ENCODE data around the gene GIT2.

The GIT2 gene

DNA sequence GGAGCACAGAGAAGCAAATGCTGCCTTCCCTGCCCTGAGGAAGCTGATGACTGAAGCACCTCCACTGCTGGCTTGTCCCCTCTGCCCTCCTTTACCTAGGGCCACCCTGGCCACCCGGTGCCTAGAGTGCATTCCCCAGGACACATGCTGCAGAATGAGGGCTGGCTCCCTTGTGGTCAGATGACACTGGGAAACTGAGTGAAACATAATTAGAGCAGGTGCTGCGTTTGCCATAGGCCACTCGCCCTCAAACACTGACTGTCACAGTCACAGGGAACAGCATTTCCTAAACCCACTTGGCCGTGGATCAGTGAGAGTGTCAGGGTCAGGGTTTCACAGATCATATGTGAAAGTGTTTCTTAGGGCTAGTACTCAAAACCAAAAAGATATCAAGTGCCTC lies 80.1 kb downstream of the GIT2 start:
- peak overlapping the region; percentile 49 for H3K27ac ChIP-seq
- TF ChIP-seq, protein P1, sequence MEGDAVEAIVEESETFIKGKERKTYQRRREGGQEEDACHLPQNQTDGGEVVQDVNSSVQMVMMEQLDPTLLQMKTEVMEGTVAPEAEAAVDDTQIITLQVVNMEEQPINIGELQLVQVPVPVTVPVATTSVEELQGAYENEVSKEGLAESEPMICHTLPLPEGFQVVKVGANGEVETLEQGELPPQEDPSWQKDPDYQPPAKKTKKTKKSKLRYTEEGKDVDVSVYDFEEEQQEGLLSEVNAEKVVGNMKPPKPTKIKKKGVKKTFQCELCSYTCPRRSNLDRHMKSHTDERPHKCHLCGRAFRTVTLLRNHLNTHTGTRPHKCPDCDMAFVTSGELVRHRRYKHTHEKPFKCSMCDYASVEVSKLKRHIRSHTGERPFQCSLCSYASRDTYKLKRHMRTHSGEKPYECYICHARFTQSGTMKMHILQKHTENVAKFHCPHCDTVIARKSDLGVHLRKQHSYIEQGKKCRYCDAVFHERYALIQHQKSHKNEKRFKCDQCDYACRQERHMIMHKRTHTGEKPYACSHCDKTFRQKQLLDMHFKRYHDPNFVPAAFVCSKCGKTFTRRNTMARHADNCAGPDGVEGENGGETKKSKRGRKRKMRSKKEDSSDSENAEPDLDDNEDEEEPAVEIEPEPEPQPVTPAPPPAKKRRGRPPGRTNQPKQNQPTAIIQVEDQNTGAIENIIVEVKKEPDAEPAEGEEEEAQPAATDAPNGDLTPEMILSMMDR (conservative IDR thresholded peaks at IDR 0.05) = no peak

GRCh38 chr12:109915171-109916040 lies 80.8 kb downstream of the GIT2 start:
- TF ChIP-seq, protein P1 (conservative IDR thresholded peaks at IDR 0.05) = no peak
- H3K27ac ChIP-seq = peak overlapping the region; percentile 49

DNA sequence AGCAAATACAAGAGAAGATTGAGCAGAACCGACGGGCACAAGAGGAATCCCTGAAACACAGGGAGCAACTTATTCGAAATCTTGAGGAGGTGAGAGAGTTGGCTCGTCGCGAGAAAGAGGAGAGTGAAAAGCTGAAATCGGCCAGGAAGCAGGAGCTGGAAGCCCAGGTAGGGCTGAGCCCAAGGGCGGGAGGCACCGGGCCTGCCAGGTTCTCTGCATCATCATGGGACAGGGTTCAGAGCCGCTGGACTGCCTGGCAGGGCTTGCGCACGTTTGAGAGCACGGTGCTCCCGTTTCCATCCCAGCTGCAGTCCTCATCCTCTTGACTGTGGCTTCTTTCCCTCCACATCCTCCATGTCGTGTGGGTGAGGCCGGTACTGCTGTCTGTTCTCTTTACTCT lies 81.7 kb downstream of the GIT2 start:
- TF ChIP-seq, protein P1 (conservative IDR thresholded peaks at IDR 0.05) = no peak

DNA sequence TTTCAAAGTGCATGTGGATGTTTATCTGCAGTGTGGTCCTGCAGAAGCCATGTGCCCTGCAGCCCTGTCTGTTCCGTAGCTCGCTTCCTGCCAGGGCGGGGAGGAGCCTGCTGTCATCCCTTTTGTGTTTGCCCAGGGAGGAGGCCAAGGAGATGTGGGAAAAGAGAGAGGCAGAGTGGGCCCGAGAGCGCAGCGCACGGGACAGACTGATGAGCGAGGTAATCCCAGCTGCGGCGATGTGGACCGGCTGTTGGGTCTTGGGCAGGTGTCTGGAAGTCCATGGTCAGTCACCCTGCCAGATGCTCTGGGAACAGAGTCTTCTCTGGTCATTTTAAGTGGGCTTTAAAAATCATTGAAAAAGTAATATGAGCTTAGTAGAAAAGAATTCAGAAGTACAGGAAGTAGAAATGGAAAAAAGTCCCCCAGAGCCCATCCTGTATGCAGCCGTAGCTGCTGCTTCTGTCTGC lies 83.3 kb downstream of the GIT2 start:
- no peak overlapping the region for H3K27ac ChIP-seq
- TF ChIP-seq, protein P1 (conservative IDR thresholded peaks at IDR 0.05) = no peak

More for the DNA sequence above, 81.7 kb downstream of the GIT2 start:
- peak overlapping the region; percentile 49 for H3K27ac ChIP-seq

GRCh38 chr12:109910969-109911348 lies 85.2 kb downstream of the GIT2 start:
- TF ChIP-seq, protein P1 (conservative IDR thresholded peaks at IDR 0.05) = peak; percentile 26; the same call in 1 of the 2 replicates
- no peak overlapping the region for H3K27ac ChIP-seq

GRCh38 chr12:109910254-109910968 lies 85.8 kb downstream of the GIT2 start:
- TF ChIP-seq, protein P1 (conservative IDR thresholded peaks at IDR 0.05) = no peak
- H3K27ac ChIP-seq = no peak overlapping the region

GRCh38 chr12:109905301-109905700 lies 90.9 kb downstream of the GIT2 start:
- H3K27ac ChIP-seq = no peak overlapping the region
- TF ChIP-seq, protein P1 (conservative IDR thresholded peaks at IDR 0.05) = no peak
